GM18861 (cell line): ENCODE results near the gene ZNF408.
"Not testable (repeated sequence)": the region's sequence is repeated elsewhere in the genome, so short reads cannot be mapped to it uniquely, and the experiment has no call there.

Source experiments
- ATAC-seq: cut with Tn5 transposase; IDR thresholded peaks from one replicate; pipeline ENCODE4 v1.9.1; 2021; ENCODE audit not compliant: unreplicated experiment

ZNF408 gene

DNA sequence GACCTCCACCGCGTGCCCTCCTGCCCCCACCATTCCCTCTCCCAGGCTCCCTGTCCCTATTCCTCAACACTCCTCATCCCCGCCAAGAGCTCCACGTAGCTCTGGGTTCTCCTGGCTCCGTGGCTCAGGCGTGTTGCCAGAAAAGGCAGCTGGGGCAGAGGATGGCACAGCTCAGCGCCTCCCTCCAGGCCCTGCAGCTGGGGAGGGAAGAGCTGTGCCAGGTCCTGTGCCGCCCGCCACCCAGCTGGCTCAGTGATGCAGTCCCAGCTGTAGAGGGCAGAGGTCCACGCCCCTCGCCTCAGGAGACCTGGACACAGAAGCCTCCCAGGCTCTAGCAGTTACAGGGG lies 4.6 kb upstream of the ZNF408 start:
- ATAC-seq: no peak

DNA sequence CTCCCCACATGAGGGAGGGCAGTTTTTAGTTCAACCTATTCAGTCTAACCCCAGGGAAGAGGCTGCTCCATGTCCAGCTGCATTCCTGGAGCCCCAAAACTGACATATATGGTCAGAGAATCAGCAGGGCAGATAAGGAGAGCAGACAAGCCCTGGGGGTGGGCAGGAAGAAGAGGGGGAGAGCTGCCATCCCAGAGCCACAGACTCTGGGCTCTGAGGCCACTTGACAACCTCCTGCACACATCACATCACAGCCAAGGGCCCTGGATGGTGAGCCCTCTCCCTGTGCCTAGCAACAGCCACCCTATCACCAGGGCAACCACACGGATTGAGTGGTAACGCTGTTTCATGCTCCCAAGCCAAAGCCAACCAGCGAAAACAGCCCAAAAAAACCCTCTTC lies 3.5 kb upstream of the ZNF408 start:
- ATAC-seq: no peak

DNA sequence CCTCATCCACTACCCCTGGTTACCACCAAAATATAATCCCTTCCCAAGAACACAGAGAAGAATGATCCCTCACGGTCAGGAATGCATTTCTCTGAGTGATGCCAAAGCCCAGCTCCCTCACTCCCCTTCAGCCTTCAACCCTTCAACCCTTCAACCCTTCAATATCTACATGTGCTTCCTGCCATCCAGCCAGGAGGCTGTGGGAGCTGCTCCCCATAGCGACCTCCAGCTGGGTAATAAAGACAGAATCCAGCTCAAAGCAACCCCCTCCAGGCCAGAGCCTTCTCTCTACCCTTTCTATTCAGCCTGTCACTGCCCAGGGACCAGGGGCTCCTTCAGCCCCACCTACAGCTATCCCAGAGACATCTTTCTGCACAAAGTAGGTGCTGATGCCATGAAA lies 3.1 kb upstream of the ZNF408 start:
- no peak for ATAC-seq

DNA sequence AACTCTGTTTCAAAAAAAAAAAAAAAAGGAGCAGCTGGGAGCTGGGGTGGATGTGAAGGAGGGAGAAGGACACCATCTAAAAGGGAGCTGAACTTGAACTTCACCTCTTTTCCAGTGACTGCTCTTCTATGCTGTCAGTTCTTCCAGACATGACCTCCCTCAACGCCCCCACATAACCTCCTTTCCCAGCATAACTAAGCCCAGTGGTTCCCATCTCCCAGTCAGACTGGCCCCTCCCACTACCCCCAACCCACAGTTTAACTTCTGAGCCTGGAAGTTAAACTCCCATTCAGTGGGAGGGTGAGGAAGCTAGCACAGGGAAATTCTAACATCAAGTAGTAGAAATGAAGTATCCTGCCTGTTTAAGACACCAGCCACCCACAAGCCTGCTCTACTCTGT lies 2.2 kb upstream of the ZNF408 start:
- ATAC-seq: no peak

DNA sequence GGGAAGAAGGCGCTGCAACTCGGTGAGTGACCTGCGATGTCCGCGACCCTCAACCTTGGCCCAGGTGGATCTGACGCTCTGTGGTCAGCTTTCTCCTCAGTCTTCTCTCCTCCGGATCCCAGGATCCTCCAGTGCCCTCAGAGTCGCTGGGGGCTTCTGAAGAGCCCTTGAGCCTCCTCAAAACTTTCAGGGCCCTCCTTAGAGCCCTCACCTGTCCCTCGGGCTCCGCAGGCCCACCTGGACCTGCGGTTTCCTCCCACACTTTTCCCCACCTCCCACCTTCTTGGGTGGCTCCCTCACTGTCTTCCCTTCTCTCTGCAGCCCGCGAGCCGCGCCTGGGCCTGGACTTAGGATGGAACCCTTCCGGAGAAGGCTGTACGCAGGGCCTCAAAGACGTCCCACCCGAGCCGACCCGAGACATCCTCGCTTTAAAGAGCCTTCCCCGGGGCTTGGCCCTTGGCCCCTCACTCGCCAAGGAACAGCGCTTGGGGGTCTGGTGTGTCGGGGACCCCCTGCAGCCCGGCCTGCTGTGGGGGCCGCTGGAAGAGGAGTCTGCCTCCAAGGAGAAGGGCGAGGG lies 335 bp downstream of the ZNF408 start:
- ATAC-seq: no peak

DNA sequence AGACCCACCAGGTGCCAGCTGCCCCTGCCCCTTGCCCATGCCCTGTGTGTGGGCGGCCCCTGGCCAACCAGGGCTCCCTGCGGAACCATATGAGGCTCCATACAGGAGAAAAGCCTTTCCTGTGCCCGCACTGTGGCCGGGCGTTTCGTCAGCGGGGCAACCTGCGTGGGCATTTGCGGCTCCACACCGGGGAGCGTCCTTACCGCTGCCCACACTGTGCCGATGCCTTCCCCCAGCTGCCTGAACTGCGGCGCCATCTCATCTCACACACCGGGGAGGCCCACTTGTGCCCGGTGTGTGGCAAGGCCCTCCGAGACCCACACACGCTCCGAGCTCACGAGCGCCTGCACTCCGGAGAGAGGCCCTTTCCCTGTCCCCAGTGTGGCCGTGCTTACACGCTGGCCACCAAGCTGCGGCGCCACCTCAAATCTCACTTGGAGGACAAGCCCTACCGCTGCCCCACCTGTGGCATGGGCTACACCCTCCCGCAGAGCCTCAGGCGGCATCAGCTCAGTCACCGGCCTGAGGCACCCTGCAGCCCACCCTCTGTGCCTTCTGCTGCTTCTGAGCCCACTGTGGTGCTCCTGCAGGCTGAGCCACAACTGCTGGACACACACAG lies 4.3 kb downstream of the ZNF408 start:
- no peak for ATAC-seq

DNA sequence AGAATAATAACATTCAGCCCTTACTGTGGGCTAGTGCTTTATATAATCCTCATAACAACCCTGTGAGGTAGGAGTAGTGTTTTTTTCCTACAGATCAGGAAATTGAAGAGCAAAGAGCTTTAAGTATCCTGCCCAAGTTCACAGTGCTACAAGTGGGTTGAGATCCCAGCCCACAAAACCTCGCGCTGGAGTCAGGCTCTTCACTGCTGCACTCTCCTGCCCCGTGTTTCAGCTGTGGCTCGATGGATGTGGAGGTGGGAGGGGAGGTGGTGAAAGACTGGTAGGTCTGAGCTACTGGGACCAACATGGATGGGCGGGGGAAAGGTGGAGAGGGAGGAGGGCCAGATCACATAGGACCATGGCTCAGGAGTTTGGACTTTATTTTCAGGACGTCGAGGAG lies 6.1 kb downstream of the ZNF408 start:
- ATAC-seq: no peak

DNA sequence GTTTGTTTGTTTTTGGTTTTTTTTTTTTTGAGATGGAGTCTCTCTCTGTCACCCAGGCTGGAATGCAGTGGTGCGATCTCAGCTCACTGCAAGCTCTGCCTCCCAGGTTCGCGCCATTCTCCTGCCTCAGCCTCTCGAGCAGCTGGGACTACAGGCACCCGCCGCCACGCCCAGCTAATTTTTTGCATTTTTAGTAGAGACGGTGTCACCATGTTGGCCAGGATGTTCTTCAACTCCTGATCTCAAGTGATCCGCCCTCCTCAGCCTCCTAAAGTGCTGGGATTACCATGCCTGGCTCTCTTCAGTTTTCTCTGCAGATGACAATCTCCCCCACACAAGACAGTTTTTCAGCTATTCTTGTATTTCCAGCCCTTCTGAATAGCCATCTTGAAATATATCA lies 8.5 kb downstream of the ZNF408 start:
- not testable (repeated sequence) for ATAC-seq

DNA sequence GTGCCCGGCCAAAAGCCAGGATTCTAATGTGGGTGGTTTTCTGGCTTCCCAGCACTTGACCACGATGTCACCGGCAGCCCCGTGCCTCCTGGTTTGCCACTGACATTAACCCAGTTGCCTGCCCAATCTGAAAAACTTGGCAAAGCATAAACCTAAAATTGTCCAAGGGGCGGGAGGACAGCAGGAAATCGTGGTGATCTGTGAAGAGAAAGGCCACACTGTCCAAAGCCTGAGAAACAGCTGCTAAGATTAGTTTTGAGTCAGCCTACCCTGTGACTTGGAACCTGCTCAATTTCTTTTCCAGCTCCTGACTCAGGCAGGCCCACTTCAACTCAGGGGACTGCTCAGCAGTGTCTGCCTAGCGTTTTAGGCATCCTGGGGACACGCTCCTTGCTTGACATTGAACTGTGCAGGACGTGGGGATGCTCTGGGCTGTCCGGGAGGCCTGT lies 10.0 kb downstream of the ZNF408 start:
- ATAC-seq: no peak

DNA sequence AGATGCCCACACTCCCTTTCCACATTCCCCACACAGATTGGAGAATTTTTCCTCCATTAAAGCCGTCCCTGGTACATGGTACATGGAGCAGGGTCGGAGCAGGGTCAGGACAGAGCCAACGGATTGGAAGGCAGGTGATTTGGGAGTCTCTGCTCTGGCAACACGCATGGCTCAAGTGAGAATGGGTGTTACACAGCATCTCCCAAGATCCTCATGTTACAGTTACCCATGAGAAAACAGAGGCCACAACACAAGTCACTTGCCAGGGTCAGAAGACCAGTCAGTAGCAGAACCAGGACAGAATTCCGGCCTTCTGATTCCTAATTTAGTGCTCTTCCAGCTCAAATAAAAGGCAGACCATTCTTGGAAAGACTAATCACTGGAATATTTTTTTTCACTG lies 10.5 kb downstream of the ZNF408 start:
- ATAC-seq: no peak

DNA sequence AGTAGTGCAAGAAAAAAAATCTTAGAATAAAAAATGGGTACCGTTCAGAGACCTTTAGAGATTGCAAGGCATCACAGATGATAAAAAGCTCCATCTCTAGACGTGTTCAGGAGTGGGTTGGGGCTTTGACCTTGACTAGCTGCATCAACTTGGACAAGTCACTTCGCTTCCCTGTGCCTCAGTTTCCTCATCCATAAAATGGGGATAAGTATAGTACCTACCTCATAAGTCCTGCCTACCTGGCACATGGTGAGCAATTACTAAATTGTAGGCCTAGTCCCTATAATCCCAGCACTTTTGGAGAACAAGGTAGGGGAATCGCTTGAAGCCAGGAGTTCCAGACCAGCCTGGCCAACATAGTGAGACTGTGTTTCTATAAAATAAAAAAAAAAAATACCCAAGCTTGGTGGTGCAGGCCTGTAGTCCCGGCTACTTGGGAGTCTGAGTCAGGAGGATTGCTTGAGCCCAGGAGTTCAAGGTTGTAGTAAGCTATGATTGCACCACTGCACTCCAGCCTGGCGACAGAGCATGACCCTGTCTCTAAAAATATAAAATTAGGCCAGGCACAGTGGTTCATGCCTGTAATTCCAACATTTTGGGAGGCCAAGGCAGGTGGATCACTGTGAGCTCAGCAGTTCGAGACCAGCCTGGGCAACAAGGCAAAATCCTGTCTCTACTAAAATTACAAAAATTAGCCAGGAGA lies 12.2 kb downstream of the ZNF408 start:
- no peak for ATAC-seq

DNA sequence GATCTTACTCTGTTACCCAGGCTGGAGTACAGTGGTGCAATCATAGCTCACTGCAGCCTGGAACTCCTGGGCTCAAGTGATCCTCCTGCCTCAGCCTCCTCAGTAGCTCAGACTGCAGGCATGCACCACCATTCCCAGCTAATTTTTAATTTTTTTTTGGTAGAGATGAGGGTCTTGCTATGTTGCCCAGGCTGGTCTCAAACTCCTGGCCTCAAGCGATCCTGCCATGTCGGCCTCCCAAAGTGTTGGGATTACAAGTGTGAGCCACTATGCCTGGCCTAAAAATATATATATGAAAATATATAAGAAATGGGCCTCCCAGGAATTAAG lies 17.0 kb downstream of the ZNF408 start:
- not testable (repeated sequence) for ATAC-seq

DNA sequence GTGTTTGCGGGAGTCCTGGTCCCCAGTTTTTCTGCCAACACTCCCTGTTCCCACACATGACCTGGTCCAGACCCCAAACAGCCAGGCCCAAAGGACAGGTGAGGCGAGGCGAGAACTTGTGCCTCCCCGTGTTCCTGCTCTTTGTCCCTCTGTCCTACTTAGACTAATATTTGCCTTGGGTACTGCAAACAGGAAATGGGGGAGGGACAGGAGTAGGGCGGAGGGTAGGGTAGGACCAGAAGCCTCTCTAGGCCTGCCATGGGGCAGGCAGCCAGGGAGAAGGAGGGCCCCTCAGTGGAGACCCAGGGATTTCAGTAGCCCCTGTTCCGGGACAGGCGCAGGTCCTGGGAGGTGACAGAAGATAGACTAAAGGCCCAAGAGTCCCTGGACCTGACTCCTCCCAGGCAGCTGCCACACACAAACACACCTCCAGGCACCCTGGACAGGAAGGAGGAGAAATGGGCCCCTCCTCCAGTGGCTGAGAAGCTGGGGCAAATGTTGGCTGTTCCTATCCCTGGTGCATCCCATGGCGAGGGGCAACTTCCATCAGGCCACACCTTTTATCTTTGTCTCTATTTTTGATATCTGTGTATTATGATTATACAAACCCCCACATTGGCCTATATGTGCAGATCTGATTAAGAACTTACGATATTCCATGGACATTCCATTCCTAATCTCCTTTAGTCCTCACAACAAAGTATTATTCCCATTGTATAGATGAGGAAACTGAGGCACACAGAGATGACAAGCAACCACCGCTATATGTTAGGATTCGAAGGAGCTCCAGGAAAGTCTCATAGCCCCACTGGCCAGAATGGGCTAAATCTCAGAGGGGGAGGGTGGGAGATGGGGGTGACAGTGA lies 17.6 kb downstream of the ZNF408 start:
- no peak for ATAC-seq

DNA sequence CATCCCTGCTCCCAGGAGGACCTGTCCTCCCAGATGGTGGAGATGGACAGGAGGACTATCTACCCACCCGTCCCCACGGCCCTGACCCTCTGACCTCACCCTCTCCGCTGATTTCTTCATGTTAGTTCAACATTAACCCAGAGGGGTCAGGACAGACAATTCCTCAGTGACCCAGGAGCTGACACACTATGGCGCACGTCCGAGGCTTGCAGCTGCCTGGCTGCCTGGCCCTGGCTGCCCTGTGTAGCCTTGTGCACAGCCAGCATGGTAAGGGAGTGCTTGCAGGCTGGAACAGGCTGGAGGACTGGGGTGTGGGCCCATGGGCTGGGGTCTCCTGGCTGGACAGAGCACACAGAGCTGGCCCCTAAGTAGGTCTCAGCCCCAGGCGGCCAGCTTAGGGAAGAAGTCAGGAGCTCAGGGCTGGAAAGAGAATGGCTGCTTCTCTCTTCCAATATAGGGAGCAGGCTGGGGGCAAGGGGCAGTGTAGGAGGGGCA lies 18.3 kb downstream of the ZNF408 start, which contains the start of gene F2:
TSS of gene F2 (plus strand) at position 166 of the 495 bp plus-strand sequence. CDS start at position 189, 23 bp downstream.
- no peak for ATAC-seq

DNA sequence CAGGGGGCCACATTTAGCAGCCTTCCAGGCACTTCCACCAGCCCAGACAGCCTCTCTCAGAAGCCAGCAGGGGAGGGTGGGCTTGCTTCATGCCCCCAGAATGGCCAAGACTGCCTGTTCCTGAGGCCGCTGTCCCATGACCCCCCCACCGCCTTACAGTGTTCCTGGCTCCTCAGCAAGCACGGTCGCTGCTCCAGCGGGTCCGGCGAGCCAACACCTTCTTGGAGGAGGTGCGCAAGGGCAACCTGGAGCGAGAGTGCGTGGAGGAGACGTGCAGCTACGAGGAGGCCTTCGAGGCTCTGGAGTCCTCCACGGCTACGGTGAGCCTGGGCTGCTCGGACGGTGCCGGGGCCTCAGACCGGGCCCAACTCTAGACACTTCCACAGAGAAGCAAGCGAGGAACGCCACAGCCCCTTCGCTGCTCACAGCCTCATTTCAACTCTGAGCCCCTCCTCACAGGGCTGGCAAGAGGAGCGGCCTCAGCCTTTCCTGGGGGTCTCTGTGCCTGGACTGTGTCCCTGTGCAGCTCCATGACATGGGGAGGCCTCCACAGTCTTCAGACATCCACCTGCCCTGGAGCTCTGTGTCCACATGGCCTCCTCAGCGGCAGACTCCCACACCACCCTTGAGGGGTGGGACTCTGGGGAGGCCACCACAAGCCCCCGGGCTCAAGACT lies 18.9 kb downstream of the ZNF408 start:
- no peak for ATAC-seq

DNA sequence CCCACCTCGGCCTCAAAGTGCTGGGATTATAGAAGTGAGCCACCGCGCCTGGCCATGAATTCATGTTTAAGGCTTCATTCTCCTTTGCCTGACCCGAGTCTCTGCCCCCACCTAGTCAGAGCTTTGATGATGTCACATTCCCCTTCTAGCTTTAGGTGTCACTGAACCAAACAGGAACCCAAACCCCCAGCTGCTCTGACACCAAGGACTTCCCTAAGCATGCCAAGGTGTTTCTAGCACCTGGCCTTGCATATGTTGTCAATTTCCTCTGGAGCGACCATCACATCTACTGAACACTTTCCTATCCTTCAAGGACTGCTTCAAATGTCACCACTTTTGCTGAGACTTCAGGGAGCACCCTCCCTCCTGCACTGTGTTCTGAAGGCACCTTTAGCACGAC lies 20.5 kb downstream of the ZNF408 start:
- no peak for ATAC-seq

DNA sequence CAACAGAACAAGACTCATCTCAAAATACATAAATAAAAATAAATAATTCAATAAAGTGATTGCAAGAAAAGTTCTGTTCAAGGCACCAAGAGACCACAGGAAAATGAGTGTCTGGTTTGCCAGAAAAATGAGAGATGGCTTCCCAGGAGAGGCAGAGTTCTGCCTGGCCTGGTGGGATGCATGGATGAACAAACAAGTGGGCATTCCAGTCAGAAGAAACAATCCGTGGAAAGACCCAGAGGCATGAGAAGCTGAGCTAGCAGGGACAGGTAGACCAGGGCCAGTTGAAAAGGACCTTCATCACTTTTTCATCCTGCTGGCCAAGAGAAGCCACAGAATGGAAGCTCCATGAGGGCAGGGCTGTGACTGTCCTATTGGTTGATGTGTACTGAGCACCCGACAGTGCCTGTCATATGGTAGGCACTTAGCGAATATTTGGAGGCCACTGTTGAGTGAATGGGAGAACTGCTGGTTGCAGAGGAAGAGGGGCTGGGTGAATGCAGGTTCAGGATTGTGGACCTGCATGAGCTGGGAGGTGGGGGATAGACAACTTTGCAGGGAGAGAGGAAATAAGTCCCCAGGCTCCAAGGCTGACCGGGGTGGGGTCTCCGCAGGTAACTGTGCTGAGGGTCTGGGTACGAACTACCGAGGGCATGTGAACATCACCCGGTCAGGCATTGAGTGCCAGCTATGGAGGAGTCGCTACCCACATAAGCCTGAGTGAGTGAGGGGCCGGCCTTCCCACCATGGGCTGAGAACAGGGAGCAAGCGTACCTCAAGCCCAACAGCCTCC lies 21.9 kb downstream of the ZNF408 start:
- ATAC-seq: no peak

DNA sequence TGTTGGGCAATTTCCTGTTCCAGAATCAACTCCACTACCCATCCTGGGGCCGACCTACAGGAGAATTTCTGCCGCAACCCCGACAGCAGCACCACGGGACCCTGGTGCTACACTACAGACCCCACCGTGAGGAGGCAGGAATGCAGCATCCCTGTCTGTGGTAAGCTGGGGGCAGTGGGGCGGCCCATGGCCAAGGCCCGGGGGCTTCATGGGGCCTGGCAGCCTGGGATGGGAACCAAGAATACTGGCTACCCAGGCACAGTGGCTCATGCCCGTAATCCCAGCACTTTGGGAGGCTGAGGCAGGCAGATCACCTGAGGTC lies 22.5 kb downstream of the ZNF408 start:
- no peak for ATAC-seq

DNA sequence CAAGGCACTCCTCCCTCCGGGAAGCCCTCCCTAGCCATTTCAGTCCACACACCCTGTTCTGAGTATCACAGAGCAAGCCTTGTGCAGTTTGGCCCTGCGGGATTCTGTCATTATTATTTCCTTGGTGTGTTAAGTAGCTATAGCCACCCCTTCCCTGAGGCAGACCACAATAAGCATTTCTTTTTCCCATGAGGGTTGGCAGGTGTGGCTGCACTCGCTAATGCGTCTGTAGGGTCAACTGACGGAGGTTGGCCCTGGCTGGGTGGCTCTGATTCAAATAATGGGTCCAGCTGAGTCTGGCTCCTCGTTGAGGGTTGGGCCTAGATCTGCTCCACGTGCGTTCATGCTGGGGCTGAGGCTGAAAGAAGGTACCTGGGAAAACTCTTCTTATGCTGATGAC lies 23.3 kb downstream of the ZNF408 start:
- no peak for ATAC-seq
